Measurements from ENCODE around the gene BTG3. TPM values are rescaled to one million over a fixed set of nuclear protein-coding genes. Genes with fewer than 3 reads are reported as not detected.

Gene BTG3
- total RNA-seq (2022) (28.0 and 39.0 TPM in 2 replicates), Bru-seq, nascent RNA (percentile 84 among the genes with signal in this experiment), BruChase-seq, experiment 1, labeled RNA remaining after a 6-hour chase (percentile 76 among the genes with signal in this experiment), BruChase-seq, experiment 2, labeled RNA remaining after a 2-hour chase (percentile 70 among the genes with signal in this experiment)
- long read RNA-seq, transcript BTG3-202 (5 exons, 1,456 nt): major isoform, 58 of 84 reads
- long read RNA-seq, partial matches to known transcripts: 1 of 84 reads
- long read RNA-seq, other reads (novel, unspliced or antisense): 20 of 84 reads

- H3K27ac Mint-ChIP-seq (ENCODE audit: unreplicated experiment): peak within 1 kb of the TSS; percentile 84
- no peaks in the 10 kb centered on the region for H3K4me1 Mint-ChIP-seq (ENCODE audit: low read depth, unreplicated experiment)
- BruUV-seq (replicated peaks): no TSS peak
- intact Hi-C loops (cut with micrococcal nuclease; ENCODE audit: unreplicated experiment): no loop called here
- peaks cover 26% of the 10 kb centered on the region for H3K36me3 Mint-ChIP-seq (ENCODE audit: insufficient read depth, unreplicated experiment)
- no peaks in the 10 kb centered on the region for H3K9me3 Mint-ChIP-seq (ENCODE audit: low read depth, unreplicated experiment)
- peak; percentile 69 for DNase-seq
- no peak for TF ChIP-seq CTCF (IDR thresholded peaks at IDR 0.05; ENCODE audit: unreplicated experiment)
- H3K4me3 Mint-ChIP-seq (ENCODE audit: low read depth, unreplicated experiment): peak within 1 kb of the TSS; percentile 77
- H3K27me3 Mint-ChIP-seq (ENCODE audit: unreplicated experiment): no peaks in the 10 kb centered on the region
- CTCF ChIA-PET: no interaction called here
Observed at GRCh38 chr21:17612565-17613241, at the start of gene BTG3. BTG3 (minus strand) TSS chr21:17612901; CDS start chr21:17609144, 3,757 bp downstream.

GRCh38 chr21:17660862-17661261, 48.2 kb upstream of the BTG3 start:
- no TSS peak for BruUV-seq (replicated peaks)
- no peak for TF ChIP-seq CTCF (IDR thresholded peaks at IDR 0.05; ENCODE audit: unreplicated experiment)
- no peak overlapping the region for H3K4me3 Mint-ChIP-seq (ENCODE audit: low read depth, unreplicated experiment)
- intact Hi-C loops (cut with micrococcal nuclease; ENCODE audit: unreplicated experiment): no loop called here
- no peak for DNase-seq
- H3K9me3 Mint-ChIP-seq (ENCODE audit: low read depth, unreplicated experiment): no peaks in the 10 kb centered on the region
- H3K27ac Mint-ChIP-seq (ENCODE audit: unreplicated experiment): no peak overlapping the region
- no peaks in the 10 kb centered on the region for H3K36me3 Mint-ChIP-seq (ENCODE audit: insufficient read depth, unreplicated experiment)
- H3K4me1 Mint-ChIP-seq (ENCODE audit: low read depth, unreplicated experiment): no peaks in the 10 kb centered on the region
- peaks cover 16% of the 10 kb centered on the region for H3K27me3 Mint-ChIP-seq (ENCODE audit: unreplicated experiment)
- CTCF ChIA-PET: no interaction called here

- H3K27me3 Mint-ChIP-seq (ENCODE audit: unreplicated experiment): peaks cover 16% of the 10 kb centered on the region
- H3K4me3 Mint-ChIP-seq (ENCODE audit: low read depth, unreplicated experiment): no peak overlapping the region
- no peaks in the 10 kb centered on the region for H3K36me3 Mint-ChIP-seq (ENCODE audit: insufficient read depth, unreplicated experiment)
- peaks cover 2% of the 10 kb centered on the region for H3K9me3 Mint-ChIP-seq (ENCODE audit: low read depth, unreplicated experiment)
- CTCF ChIA-PET: interaction anchor here (0.7 kb wide), 1 partner anchor 417 kb away, joined by 3 read pairs; no protein-coding TSS in a partner anchor
- no peak for DNase-seq
- no TSS peak for BruUV-seq (replicated peaks)
- H3K27ac Mint-ChIP-seq (ENCODE audit: unreplicated experiment): no peak overlapping the region
- intact Hi-C loops (cut with micrococcal nuclease; ENCODE audit: unreplicated experiment): no loop called here
- H3K4me1 Mint-ChIP-seq (ENCODE audit: low read depth, unreplicated experiment): no peaks in the 10 kb centered on the region
- no peak for TF ChIP-seq CTCF (IDR thresholded peaks at IDR 0.05; ENCODE audit: unreplicated experiment)
Observed at GRCh38 chr21:17660452-17660851, 47.8 kb upstream of the BTG3 start.

- H3K4me1 Mint-ChIP-seq (ENCODE audit: low read depth, unreplicated experiment): no peaks in the 10 kb centered on the region
Observed at GRCh38 chr21:17658931-17659330, 46.2 kb upstream of the BTG3 start.

More at GRCh38 chr21:17658931-17659330, 46.2 kb upstream of the BTG3 start:
- no peak for TF ChIP-seq CTCF (IDR thresholded peaks at IDR 0.05; ENCODE audit: unreplicated experiment)
- DNase-seq: no peak
- intact Hi-C loops (cut with micrococcal nuclease; ENCODE audit: unreplicated experiment): no loop called here
- CTCF ChIA-PET: no interaction called here
- no peak overlapping the region for H3K27ac Mint-ChIP-seq (ENCODE audit: unreplicated experiment)
- H3K4me3 Mint-ChIP-seq (ENCODE audit: low read depth, unreplicated experiment): no peak overlapping the region
- peaks cover 3% of the 10 kb centered on the region for H3K9me3 Mint-ChIP-seq (ENCODE audit: low read depth, unreplicated experiment)
- H3K27me3 Mint-ChIP-seq (ENCODE audit: unreplicated experiment): peaks cover 3% of the 10 kb centered on the region
- no peaks in the 10 kb centered on the region for H3K36me3 Mint-ChIP-seq (ENCODE audit: insufficient read depth, unreplicated experiment)
- no TSS peak for BruUV-seq (replicated peaks)
